Heart left ventricle (tissue), 16 donors: Measurements from ENCODE around the gene RXRB. TPM values are rescaled to one million over a fixed set of nuclear protein-coding genes. Genes with fewer than 3 reads are reported as not detected.

Source experiments
- ATAC-seq, 4 donors: fragments of 200-7000 bp; cut with Tn5 transposase; one replicate each; pipeline ENCODE4 v1.9.1; 2020 to 2022; ENCODE audit warnings: moderate library complexity in 4 of 4, mild to moderate bottlenecking in 3 of 4, moderate number of reproducible peaks in 1 of 4
- DNase-seq, 5 donors: peaks; one replicate each; pipeline ENCODE4 v3.0.0-alpha.2; 2020
- H3K27ac ChIP-seq, 12 donors: fragments of 200-600 bp; sonication (generic) in 4 of 12; one replicate each; pipeline versions ENCODE4 v1.5.0 to v1.8.0; 2016 to 2022; ENCODE audit warnings: mild to moderate bottlenecking in 2 of 12
- H3K27me3 ChIP-seq, 9 donors: fragments of 200-600 bp; sonication (generic) in 2 of 9; one replicate each; pipeline versions ENCODE4 v1.5.1 to v1.8.0; 2016 to 2022; ENCODE audit warnings: mild to moderate bottlenecking in 3 of 9
- H3K36me3 ChIP-seq, 9 donors: fragments of 200-600 bp; sonication (generic) in 2 of 9; one replicate each; pipeline versions ENCODE4 v1.5.0 to v1.8.0; 2018 to 2022; ENCODE audit warnings: mild to moderate bottlenecking in 2 of 9
- H3K4me1 ChIP-seq, 12 donors: fragments of 200-600 bp; sonication (generic) in 4 of 12; one replicate each; pipeline versions ENCODE4 v1.5.0 to v1.8.0; 2016 to 2022; ENCODE audit warnings: mild to moderate bottlenecking in 3 of 12
- H3K4me3 ChIP-seq, 12 donors: fragments of 200-600 bp; sonication (generic) in 4 of 12; one replicate each; pipeline versions ENCODE4 v1.5.0 to v1.8.0; 2017 to 2022; ENCODE audit warnings: mild to moderate bottlenecking in 9 of 12, moderate library complexity in 4 of 12
- H3K9me3 ChIP-seq, 12 donors: fragments of 200-600 bp; sonication (generic) in 4 of 12; one replicate each; pipeline versions ENCODE4 v1.5.0 to v1.8.0; 2016 to 2022; ENCODE audit warnings: mild to moderate bottlenecking in 1 of 12
- CTCF ChIP-seq, 12 donors: fragments of 200-600 bp; sonication (generic) in 4 of 12; IDR thresholded peaks; one replicate each; pipeline versions ENCODE4 v1.5.0 to v1.8.0; 2018 to 2022; ENCODE audit warnings: antibody characterized with exemption in 12 of 12, mild to moderate bottlenecking in 5 of 12
- POLR2A ChIP-seq, 2 donors: fragments of 450-650 bp; IDR thresholded peaks; one replicate each; pipeline ENCODE4 v1.6.1; 2017; ENCODE audit warnings: antibody characterized with exemption in 2 of 2, mild to moderate bottlenecking in 2 of 2, moderate library complexity in 2 of 2
- WGBS, 4 donors: extraction: QIAGEN DNeasy Blood & Tissue Kit in 2 of 4; methylation state at CpG; one replicate each; pipeline versions ENCODE4 v1.1.5 to v1.1.7; 2013 to 2018; 5-methylcytosine and 5-hydroxymethylcytosine counted together
- intact Hi-C, 10 donors: fragments of 100-400 bp; cut with DNase I; formaldehyde crosslinking; loops; one replicate each; pipeline versions ENCODE4 v1.11.1 to v1.14.2; 2022
- polyA plus RNA-seq, 2 donors: library from polyadenylated mRNA; stranded (reverse); fragments of 200-250 nt; gene quantifications; one replicate each; pipeline ENCODE4 v1.2.3, GENCODE V29; 2013
- total RNA-seq, 9 donors: library from RNA; depleted of rRNA in 2 of 9; stranded (reverse); fragments of >200 nt in 2 of 9; fragmentation: NEBNext Ultra II Directional in 3 of 9; extraction: Animal tissue kit (Norgen Biotek cat#: 25700) in 3 of 9; gene quantifications; one replicate each; pipeline versions ENCODE4 v1.1.0 to v1.2.4, GENCODE V29; 2016 to 2023
- donor health status: ischemic (EF 13 %, LVEDD 7.1; RV severe dilation, severe dysfunction).
- donor health status: healthy with polysubstance abuse.
- donor health status: DM: no; HTN: yes; CAD: no.
- donor health status: DM: no; HTN: no; CAD: no.
- donor health status: ischemic (EF 25% LVEDD 6.9; RV normal size, moderate dysfunction).
- donor health status: ischemic (EF 25% LVEDD 5.7; RV mildly dilated, moderate dysfunction).
- donor health status: healthy.
- donor health status: DM: yes; HTN: yes; CAD: no.
- donor health status: ischemic (EF 35%, LVEDD 5.7; RV mildly dilated, moderate dysfunction).
- donor health status: nonischemic (EF 11% LVEDD 7.7; RV severe dilation, severe dysfunction).
- donor health status: DM: yes; HTN: yes; CAD: no.
- donor health status: PGD.
- donor health status: ischemic (EF 29% LVEDD 5.4; RV normal size, mild dysfunction).
- donor health status: nonischemic (EF 23%, LVEDD 6.1; RV moderate dilation, normal function).

RXRB gene
- total and polyA plus RNA-seq, 11 donors: 20.7 to 39.6 (median 29.8) TPM

GRCh38 chr6:33160096-33160495, 40.4 kb downstream of the RXRB start:
- intact Hi-C loops: loop anchor here in 8 of 10 donors (2.0 to 5.0 kb wide), 5 partner anchors 37 to 89 kb away; no protein-coding TSS in a partner anchor
- no peak for DNase-seq
- peaks cover 0 to 21% (median 10%) of the 10 kb centered on the region in 12 donors for H3K4me1 ChIP-seq
- 87 to 94% (median 91%) methylated on average over 11 of the region's 11 CpGs for WGBS, 4 donors
- H3K4me3 ChIP-seq: no peak overlapping the region
- no peak for TF ChIP-seq POLR2A (IDR thresholded peaks at IDR 0.05)
- TF ChIP-seq CTCF (IDR thresholded peaks at IDR 0.05): no peak
- H3K27ac ChIP-seq: no peak overlapping the region
- ATAC-seq: no peak
- no peaks in the 10 kb centered on the region for H3K9me3 ChIP-seq
- H3K36me3 ChIP-seq: no peaks in the 10 kb centered on the region
- H3K27me3 ChIP-seq: no peaks in the 10 kb centered on the region

GRCh38 chr6:33156964-33157363, 43.5 kb downstream of the RXRB start:
- Histone ChIP-seq H3K4me3 (no peak overlapping the region), H3K36me3 (no peaks in the 10 kb centered on the region), H3K27ac (no peak overlapping the region), H3K27me3 (peaks cover 0 to 5% (median 0%) of the 10 kb centered on the region in 9 donors), H3K9me3 (peaks cover 0 to 9% (median 4%) of the 10 kb centered on the region in 12 donors), H3K4me1 (peaks cover 0 to 17% (median 8%) of the 10 kb centered on the region in 12 donors)
- DNase-seq (no peak), ATAC-seq (no peak)
- TF ChIP-seq POLR2A (IDR thresholded peaks at IDR 0.05) (no peak), CTCF (IDR thresholded peaks at IDR 0.05) (no peak)
- 83 to 88% (median 86%) methylated on average over 2 of the region's 2 CpGs for WGBS, 4 donors
- intact Hi-C loops: no loop called here

GRCh38 chr6:33156561-33156960, 43.9 kb downstream of the RXRB start:
- peaks cover 0 to 13% (median 8%) of the 10 kb centered on the region in 12 donors for H3K9me3 ChIP-seq
- ATAC-seq (no peak), DNase-seq (no peak)
- TF ChIP-seq CTCF (IDR thresholded peaks at IDR 0.05): no peak
- TF ChIP-seq POLR2A (IDR thresholded peaks at IDR 0.05): no peak
- intact Hi-C loops: no loop called here
- H3K27ac ChIP-seq: no peak overlapping the region
- 67 to 92% (median 76%) methylated on average over 6 of the region's 6 CpGs for WGBS, 4 donors
- peaks cover 0 to 5% (median 0%) of the 10 kb centered on the region in 9 donors for H3K27me3 ChIP-seq
- H3K4me3 ChIP-seq: no peak overlapping the region
- no peaks in the 10 kb centered on the region for H3K36me3 ChIP-seq
- H3K4me1 ChIP-seq: peaks cover 0 to 13% (median 4%) of the 10 kb centered on the region in 12 donors

GRCh38 chr6:33154349-33154748, 46.1 kb downstream of the RXRB start:
- intact Hi-C loops: no loop called here
- ATAC-seq (no peak), DNase-seq (no peak)
- no peak overlapping the region for H3K27ac ChIP-seq
- 67 to 71% (median 71%) methylated on average over 4 of the region's 4 CpGs for WGBS, 4 donors
- TF ChIP-seq CTCF (IDR thresholded peaks at IDR 0.05) (no peak), POLR2A (IDR thresholded peaks at IDR 0.05) (no peak)
- H3K4me1 ChIP-seq: no peaks in the 10 kb centered on the region
- peaks cover 0 to 18% (median 10%) of the 10 kb centered on the region in 12 donors for H3K9me3 ChIP-seq
- H3K4me3 ChIP-seq: no peak overlapping the region
- no peaks in the 10 kb centered on the region for H3K36me3 ChIP-seq
- peaks cover 0 to 8% (median 0%) of the 10 kb centered on the region in 9 donors for H3K27me3 ChIP-seq
